HepG2 (cell line): ENCODE measurements around the gene ATG2A. TPM values are rescaled to one million over a fixed set of nuclear protein-coding genes. Genes with fewer than 3 reads are reported as not detected.
A peak's percentile ranks its signal among the peaks of the same experiment; 100 is the strongest.

Experiments used
- ASH2L ChIP-seq: fragments of 300-600, 200-600 bp; sonication (generic); IDR thresholded peaks from 2 replicates; pipeline ENCODE4 v1.7.0; 2017; ENCODE audit warnings: low read depth, mild to moderate bottlenecking, moderate library complexity, mixed read lengths, low read length; ENCODE audit not compliant: insufficient read length
- ATM ChIP-seq: fragments of 450-650 bp; IDR thresholded peaks from 2 replicates; pipeline ENCODE4 v1.7.1; 2017; ENCODE audit warnings: mild to moderate bottlenecking, borderline replicate concordance
- BRCA1 ChIP-seq: sonication (generic); formaldehyde crosslinking; IDR thresholded peaks from 2 replicates; pipeline ENCODE4 v1.4.0; 2020; ENCODE audit warnings: missing genetic modification reagents
- CC2D1A ChIP-seq: sonication (generic); formaldehyde crosslinking; IDR thresholded peaks from 2 replicates; pipeline ENCODE4 v1.8.1; 2023; ENCODE audit warnings: mild to moderate bottlenecking, missing genetic modification reagents
- CERS6 ChIP-seq: sonication (generic); formaldehyde crosslinking; IDR thresholded peaks from 2 replicates; pipeline ENCODE4 v1.5.0; 2020; ENCODE audit warnings: missing genetic modification reagents
- CREB1 ChIP-seq, 2 experiments: fragments of 450-650 bp in 1 of 2; IDR thresholded peaks; 2 replicates each; pipeline ENCODE4 v1.6.1; 2016 to 2017; ENCODE audit warnings: control low read depth in 1 of 2, mild to moderate bottlenecking in 1 of 2, missing compliant biosample characterization in 1 of 2, missing genetic modification characterization in 1 of 2
- CREB3 ChIP-seq: sonication (generic); formaldehyde crosslinking; IDR thresholded peaks from 2 replicates; pipeline ENCODE4 v1.5.0; 2020; ENCODE audit warnings: missing genetic modification reagents
- EEA1 ChIP-seq: sonication (generic); formaldehyde crosslinking; IDR thresholded peaks from 2 replicates; pipeline ENCODE4 v1.5.1; 2020; ENCODE audit warnings: mild to moderate bottlenecking, missing genetic modification reagents, borderline replicate concordance
- FOXA3 ChIP-seq: IDR thresholded peaks from 2 replicates; pipeline ENCODE4 v1.6.1; 2016; ENCODE audit warnings: missing genetic modification reagents, missing compliant biosample characterization
- GMEB1 ChIP-seq: sonication (generic); formaldehyde crosslinking; IDR thresholded peaks from 2 replicates; pipeline ENCODE4 v1.5.1; 2020; ENCODE audit warnings: missing genetic modification reagents, mild to moderate bottlenecking, borderline replicate concordance
- HDAC6 ChIP-seq: fragments of 200-600 bp; sonication (generic); IDR thresholded peaks from 2 replicates; pipeline ENCODE4 v1.7.0; 2017; ENCODE audit warnings: mild to moderate bottlenecking, antibody characterized with exemption, low read length, low read depth
- HIVEP1 ChIP-seq: sonication (generic); formaldehyde crosslinking; IDR thresholded peaks from 2 replicates; pipeline ENCODE4 v1.4.0; 2020; ENCODE audit warnings: mild to moderate bottlenecking, missing genetic modification reagents
- ISX ChIP-seq: sonication (generic); formaldehyde crosslinking; conservative IDR thresholded peaks from 2 replicates; pipeline ENCODE4 v1.5.0; 2020; ENCODE audit warnings: missing genetic modification reagents
- PCBP2 ChIP-seq: fragments of 200-400 bp; formaldehyde crosslinking; optimal IDR thresholded peaks from 2 replicates; pipeline ENCODE3; 2018; ENCODE audit warnings: low read length, low read depth; ENCODE audit not compliant: poor library complexity, severe bottlenecking
- RBM39 ChIP-seq: fragments of 200-400 bp; formaldehyde crosslinking; IDR thresholded peaks from one replicate; pipeline ENCODE4 v1.6.1; 2018; ENCODE audit warnings: antibody characterized with exemption, mild to moderate bottlenecking, low read depth, low read length; ENCODE audit not compliant: poor library complexity, severe bottlenecking
- RNF2 ChIP-seq: fragments of 450-650 bp; conservative IDR thresholded peaks from 2 replicates; pipeline ENCODE4 v1.6.1; 2016; ENCODE audit warnings: low read depth
- ZBTB43 ChIP-seq: sonication (generic); formaldehyde crosslinking; conservative IDR thresholded peaks from 2 replicates; pipeline ENCODE4 v1.4.0; 2020; ENCODE audit warnings: missing genetic modification reagents
- ZNF143 ChIP-seq: sonication (generic); formaldehyde crosslinking; IDR thresholded peaks from 2 replicates; pipeline ENCODE4 v1.4.0; 2020; ENCODE audit warnings: missing genetic modification reagents
- ZNF30 ChIP-seq: sonication (generic); formaldehyde crosslinking; IDR thresholded peaks from 2 replicates; pipeline ENCODE4 v1.5.0; 2020; ENCODE audit warnings: mild to moderate bottlenecking, missing genetic modification reagents
- ZNF333 ChIP-seq: sonication (generic); formaldehyde crosslinking; IDR thresholded peaks from 2 replicates; pipeline ENCODE4 v1.4.0; 2020; ENCODE audit warnings: mild to moderate bottlenecking, missing genetic modification reagents, borderline replicate concordance
- ZNF350 ChIP-seq: sonication (generic); formaldehyde crosslinking; IDR thresholded peaks from 2 replicates; pipeline ENCODE4 v1.4.0; 2020; ENCODE audit warnings: mild to moderate bottlenecking, low read depth, missing genetic modification reagents, borderline replicate concordance
- ZNF468 ChIP-seq: sonication (generic); formaldehyde crosslinking; IDR thresholded peaks from 2 replicates; pipeline ENCODE4 v1.8.0; 2022; ENCODE audit warnings: mild to moderate bottlenecking, moderate library complexity, missing genetic modification reagents
- ZNF652 ChIP-seq: IDR thresholded peaks from 2 replicates; pipeline ENCODE4 v1.6.1; 2016; ENCODE audit warnings: low read depth, borderline replicate concordance
- ZNF740 ChIP-seq: sonication (generic); formaldehyde crosslinking; IDR thresholded peaks from 2 replicates; pipeline ENCODE4 v1.4.0; 2020; ENCODE audit warnings: missing genetic modification reagents
- polyA plus RNA-seq, 8 experiments: library from polyadenylated mRNA; depleted of rRNA in 3 of 8; stranded (reverse) in 7 of 8; unstranded in 1 of 8; fragments of >200 nt; fragmentation: Illumina TruSeq in 4 of 8; extraction: Trizol in 4 of 8; gene quantifications; 2 replicates each; pipeline versions ENCODE4 v1.2.1 to v1.2.3, GENCODE V29; 2011 to 2016; ENCODE audit warnings: low read depth in 4 of 8, missing spikeins in 1 of 8, mixed read lengths in 1 of 8; ENCODE audit not compliant: insufficient read depth in 1 of 8
- total RNA-seq, 5 experiments: library from RNA; depleted of rRNA; stranded (reverse); fragments of >200 nt; fragmentation: Illumina TruSeq; extraction: Trizol; gene quantifications; 2 replicates each; pipeline ENCODE4 v1.2.3, GENCODE V29; 2016; ENCODE audit warnings: low read depth in 1 of 5

The ATG2A gene
- total and polyA plus RNA-seq, 2 of the 13 experiments (the other 11 are each of a cell fraction or from before 2014, with no cell fraction given): 6.7 to 8.0 TPM

GRCh38 chr11:64870176-64870892 lies 46.7 kb downstream of the ATG2A start (continued):
- TF ChIP-seq ZNF143 (no peak), ZNF333 (CRISPR knock-in tag) (no peak; the same call in 1 of the 2 replicates), RBM39 (peak; percentile 2), ISX (no peak), CC2D1A (CRISPR knock-in tag) (no peak), ASH2L (peak; percentile 23), HDAC6 (no peak), ZNF468 (no peak), BRCA1 (CRISPR knock-in tag) (peak; percentile 54; the same call in 1 of the 2 replicates), CREB1 (IDR thresholded peaks at IDR 0.05) (no peak), CREB1 (CRISPR knock-in tag; IDR thresholded peaks at IDR 0.05) (no peak), HIVEP1 (0 out of 2 replicates have a peak, but pooled peaks have one; percentile 47), ZNF740 (CRISPR knock-in tag) (no peak), GMEB1 (CRISPR knock-in tag) (no peak; the same call in 1 of the 2 replicates), ZNF350 (no peak; the same call in 1 of the 2 replicates), ATM (no peak), RNF2 (no peak), PCBP2 (no peak), EEA1 (CRISPR knock-in tag) (no peak), ZBTB43 (CRISPR knock-in tag) (no peak), FOXA3 (CRISPR knock-in tag) (0 out of 2 replicates have a peak, but pooled peaks have one; percentile 20), CREB3 (no peak), ZNF652 (no peak), CERS6 (CRISPR knock-in tag) (no peak), ZNF30 (CRISPR knock-in tag) (no peak)
